OCI-LY1 (cell line): ENCODE data around the gene GPN1.

Experiments
- CTCF ChIP-seq: fragments of 200-600 bp; sonication (generic), shearing (Covaris generic); IDR thresholded peaks from 2 replicates; pipeline ENCODE4 v1.5.1; 2017; ENCODE audit warnings: mild to moderate bottlenecking, antibody characterized with exemption, low read length, moderate library complexity, mixed read lengths
- EZH2 ChIP-seq: fragments of 200-600 bp; sonication (generic), shearing (Covaris generic); IDR thresholded peaks from 2 replicates; pipeline ENCODE4 v1.8.0; 2017; ENCODE audit warnings: borderline replicate concordance, mixed run types, mild to moderate bottlenecking, antibody characterized with exemption, low read length, moderate library complexity, mixed read lengths

- no peak for TF ChIP-seq CTCF
- no peak for TF ChIP-seq EZH2
These were observed 16.3 kb downstream of the GPN1 start for GRCh38 chr2:27645197-27645596.
